HK-2 (cell line): Measurements from ENCODE around the gene F3.

Source experiments
- DNase-seq: peaks from one replicate; pipeline ENCODE4 v3.0.0-alpha.2; 2018; ENCODE audit not compliant: unreplicated experiment

The F3 gene

DNA sequence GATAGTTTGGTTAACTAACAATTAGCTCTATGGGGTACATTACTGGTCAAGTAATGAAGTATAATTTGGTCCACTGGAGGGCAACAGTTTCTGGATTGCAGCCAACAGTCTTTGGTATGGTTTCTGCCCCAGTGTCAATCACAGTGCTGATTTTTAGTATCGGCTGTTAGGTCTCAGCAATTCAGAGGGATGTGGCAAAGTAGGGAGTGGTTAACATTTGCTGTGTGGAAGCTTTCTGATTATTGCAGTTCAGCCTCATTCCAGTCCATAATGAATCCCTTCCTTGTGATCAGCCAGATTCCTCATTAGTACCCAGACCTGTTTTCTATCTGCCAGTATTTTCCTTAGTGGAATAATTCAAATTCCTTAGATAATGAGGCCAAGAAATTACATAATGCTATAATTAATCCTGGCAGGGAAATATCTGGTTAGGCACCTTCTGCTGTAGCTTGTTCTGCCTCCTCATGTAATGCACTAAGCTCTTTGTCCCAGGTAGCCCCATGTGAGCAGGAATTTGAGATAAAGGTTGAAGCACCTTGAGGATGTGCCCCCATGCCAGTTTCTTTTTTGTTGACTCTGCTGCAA is 14.0 kb downstream of the F3 start:
- peak; percentile 48 for DNase-seq

DNA sequence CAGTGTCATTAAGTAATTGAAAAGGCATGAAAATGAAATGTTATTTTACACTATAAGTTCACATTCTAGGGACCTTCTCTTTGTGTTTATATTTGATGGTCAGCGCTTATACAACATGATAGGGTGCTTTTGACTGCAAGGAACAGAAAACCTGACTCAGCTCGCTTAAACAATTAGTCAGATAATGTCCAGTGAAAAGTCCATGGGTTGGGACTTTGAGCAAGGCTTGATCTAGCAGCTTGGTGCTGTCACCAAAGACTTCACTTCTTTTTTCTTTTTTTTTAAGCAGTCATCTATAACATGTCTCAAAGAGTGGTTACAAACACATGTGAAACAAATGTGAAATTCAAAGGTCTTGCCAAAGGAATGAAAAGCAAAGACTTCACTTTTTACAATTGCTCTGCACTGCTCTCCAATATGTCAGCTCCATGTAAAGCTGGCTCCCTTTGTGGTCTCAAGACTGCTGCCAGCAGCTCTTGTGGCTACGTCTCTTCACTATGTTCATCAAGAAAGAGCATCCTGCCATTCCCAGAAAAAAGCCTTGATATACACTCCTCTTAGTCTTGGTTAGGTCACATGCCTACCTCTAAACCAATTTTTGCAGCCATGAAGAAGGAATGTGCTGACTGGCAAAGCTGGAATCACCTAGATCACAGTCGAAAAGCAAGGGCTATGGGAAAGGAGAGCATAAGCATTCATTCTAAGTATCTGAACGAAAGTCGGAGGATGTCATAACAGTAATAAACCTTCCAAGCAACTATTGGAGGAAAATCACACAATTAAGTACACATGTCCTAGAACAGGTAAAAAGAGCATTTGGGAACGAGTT is 15.2 kb downstream of the F3 start:
- no peak for DNase-seq

DNA sequence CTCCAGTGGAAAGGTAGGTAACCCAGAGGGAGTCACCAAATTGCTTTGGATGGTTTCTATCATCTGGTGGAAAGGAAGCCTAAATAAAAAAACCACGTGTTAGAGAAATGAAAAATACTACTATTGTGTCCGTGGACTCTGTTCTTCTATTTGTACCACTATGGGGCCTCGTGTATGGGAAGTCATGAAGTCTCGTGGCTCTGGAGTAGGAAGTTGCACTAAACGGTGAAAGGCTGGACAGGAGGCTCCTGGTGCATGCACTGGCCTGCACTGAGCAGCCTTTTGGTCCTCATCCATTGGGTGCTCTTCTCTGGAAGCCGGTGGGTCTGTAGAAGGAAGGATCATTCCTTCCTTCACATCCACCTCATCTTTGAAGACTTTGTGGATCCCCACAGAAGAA is 17.0 kb downstream of the F3 start:
- no peak for DNase-seq

DNA sequence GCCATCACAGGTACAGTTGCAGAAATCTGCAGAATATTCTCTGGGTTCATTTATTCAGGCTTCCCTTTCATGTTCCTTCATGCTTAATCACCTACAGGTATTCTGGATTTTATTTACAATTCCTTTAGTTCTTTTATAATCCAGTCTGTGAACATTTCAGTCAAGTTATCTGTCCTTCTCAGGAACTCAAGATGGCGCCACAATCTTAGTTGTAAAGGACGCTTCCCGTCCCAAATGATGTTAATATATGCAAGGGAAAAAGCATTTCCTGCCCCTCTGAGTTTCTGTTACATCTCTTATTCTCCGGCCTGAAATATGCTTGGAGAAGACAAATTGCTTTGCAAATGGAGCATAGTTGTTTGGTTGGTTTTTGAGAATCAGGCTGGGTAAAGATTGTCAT is 19.3 kb downstream of the F3 start:
- DNase-seq = no peak

DNA sequence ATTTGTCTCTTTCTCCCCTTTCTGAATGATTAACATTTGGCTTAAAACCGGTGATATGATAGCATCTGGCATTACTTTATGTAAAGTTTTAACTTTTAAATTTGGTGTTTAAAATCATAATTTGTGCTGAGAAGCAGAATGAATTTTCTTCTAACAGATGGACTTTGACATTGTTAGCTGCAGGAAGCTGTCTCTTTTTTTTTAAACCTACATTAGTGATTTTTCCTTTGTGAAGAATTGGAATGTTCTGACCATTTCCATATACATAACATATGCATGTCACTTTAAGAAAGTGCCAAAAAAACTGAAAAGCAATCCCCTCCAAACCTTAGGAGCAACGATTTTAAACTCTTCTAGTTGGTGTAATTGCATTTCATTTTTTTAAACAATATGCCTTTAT is 22.2 kb downstream of the F3 start:
- no peak for DNase-seq

DNA sequence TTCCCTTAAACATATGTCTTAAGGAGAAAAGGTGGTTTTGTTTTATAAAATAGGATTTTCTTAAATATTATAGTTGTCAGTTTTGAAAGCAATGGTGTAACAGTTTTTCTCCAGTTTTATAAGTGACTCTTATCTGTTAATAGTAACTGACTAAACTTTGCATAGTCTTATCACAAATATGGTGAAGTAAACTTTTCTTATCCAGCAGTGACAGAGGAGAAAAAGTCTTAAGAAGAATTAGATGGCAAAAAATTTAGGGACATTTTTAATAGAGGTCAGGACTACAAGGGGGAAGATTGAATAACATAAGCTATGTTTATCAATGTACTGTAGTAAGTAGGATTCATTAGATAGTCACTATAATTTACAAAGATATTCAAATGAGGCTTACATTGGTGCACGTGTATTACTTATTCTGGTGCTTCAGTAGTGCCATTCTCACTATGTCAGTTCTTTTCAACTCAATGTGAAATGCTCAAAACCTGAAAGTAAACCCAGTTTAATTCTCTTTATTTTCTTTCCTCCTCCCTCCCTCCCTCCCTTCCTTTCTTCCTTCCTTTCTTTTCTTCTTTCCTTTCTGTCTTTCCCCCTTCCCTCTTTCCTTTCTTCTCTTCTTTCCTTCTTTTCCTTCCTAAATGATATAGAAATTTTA is 26.1 kb downstream of the F3 start:
- DNase-seq = no peak

DNA sequence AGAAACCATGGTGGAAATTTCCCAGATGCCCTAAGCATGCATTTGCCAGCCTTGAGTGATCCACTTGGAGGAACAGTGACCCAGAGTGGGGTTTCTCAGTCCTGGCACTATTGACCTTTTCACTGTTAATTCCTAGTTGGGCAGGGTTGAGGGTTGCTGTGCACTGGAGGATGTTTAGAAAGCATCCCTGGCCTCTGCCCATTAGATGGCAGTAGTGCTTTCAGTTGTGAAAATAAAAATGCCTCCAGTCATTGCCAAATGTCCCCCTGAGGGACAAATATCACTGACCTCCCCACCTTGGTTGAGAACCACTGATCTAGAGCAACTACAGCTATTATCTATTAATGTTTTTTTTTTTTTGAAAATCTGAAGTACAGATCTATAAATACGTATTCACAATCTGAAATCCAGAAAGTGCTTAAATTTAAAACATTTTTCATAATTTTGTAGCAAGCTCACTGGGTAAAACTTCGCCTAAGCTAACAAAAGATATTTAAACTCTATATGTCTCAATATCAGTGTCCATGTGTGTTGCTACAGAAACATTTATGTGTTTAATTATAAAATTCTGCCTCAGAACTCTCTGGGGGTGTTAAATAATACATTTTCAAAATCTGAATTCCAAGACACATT is 27.3 kb downstream of the F3 start:
- DNase-seq = no peak

DNA sequence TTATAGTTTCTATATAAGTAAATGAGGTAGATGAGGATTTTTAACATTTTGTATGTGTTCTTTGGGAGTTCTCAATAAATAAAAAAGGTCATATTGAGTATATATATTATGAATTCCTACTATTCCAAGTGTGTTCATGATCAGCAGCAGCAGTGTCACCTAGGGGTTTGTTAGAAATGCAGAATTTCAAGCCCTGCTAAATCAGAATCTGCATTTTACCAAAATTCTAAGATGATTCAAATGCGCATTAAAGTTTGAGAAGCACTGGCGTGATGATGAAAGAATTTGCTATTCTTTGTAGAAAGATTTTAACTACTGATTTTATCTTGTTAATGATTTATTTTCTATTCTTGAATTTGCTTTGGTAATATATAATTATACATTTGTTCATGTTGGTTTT is 28.7 kb downstream of the F3 start:
- no peak for DNase-seq

DNA sequence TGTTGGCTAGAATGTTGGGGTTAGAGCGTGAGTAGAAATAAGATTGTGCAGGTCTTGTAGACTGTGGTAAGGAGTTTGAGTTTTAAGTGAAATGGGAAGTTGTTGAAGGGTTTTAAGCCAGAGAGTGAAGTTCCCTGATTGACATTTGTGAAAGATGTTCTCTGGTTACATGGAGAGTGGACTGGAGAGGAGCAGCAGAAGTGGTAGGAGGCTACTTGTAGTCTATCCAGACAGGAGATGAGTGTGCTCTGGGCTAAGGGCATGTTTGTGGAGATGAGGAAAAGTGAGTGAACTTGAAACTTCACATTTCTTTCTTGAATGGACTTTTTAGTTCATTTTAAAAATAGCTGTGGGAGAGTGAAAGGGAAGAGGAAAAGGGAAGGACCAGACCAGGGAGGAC is 37.0 kb downstream of the F3 start:
- no peak for DNase-seq

DNA sequence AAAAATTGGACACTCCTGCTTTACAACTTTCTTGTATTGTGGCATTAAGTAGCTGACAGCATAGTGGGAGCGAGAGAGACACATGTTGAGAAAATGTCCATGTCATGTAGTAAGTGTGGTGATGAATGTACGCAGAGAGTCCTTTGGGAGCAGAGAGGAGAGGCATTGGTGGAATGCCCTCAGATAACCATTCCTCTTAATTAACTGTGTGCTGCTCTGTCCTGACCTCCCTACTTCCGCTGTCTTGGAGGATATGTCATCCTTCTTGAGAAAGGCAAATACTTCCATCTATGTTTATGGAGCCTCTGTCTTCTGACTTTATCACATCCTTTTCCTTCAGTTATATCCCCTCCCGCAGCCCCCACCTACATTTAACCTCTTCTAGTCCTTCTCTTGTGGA is 38.4 kb downstream of the F3 start:
- no peak for DNase-seq

DNA sequence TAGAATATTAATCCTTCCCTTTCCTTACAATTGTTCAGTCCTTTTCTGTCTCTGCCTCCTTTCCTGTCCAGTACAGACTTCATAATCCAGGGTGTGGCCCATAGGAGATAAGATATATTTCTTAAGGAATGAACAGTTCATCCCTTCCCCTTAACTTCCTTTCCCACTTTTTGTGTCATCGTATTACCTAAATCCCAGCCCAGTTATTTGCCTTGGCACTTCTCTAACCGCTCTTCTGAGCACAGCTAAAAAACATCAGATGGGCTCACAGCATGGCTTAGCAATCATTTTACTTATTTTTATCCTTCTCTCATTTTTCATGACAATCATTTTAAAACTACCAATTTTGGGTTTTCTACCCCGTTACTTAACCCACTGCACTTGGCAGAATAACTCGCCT is 39.6 kb downstream of the F3 start:
- DNase-seq = no peak

DNA sequence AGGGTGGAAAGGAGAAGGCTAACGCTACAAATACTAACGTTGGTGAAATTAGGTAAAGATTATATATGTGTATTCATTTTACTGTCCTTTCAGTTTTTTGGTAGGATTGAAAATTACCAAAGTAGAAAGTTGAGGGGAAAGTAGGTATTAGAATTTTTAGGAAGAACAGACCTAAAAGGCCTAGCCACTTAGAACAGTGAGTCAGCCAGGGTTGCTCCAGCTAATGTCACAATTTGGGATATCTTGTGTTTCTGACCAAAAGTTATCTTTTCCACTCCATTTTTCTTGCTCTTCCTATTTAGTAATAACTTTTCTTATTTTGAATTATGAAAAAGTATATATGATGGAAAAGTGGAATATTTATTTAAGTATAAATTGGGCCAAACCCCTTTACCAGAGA is 40.1 kb downstream of the F3 start:
- no peak for DNase-seq

DNA sequence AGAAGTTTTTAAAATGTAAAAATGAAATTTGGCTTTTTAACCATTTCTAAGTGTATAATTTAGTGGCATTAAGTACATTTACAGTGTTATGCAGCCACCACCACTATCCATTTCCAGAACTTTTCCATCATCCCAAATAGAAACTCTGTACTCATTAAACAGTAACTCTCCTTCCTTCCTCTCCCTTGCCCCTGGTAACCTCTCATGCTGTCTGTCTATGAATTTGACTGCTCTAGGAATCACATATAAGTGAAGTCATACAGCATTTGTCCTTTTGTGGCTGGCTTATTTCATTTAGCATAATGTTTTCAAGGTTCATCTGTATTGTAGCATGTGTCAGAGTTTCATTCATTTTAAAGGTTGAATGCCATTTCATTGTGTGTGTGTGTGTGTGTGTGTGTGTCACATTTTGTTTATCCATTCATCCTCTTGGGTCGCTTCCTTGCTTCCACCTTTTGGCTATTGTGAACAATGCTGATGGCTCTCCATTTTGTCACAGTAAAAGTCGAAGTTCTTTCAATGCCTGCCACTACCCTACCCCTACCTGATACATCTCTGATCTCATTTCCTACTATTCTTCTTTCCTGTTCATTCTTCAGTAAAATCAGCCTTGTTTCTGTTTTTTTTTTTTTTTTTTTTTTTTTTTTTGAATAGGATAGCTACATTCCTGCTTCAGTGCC is 45.3 kb downstream of the F3 start:
- DNase-seq = no peak

DNA sequence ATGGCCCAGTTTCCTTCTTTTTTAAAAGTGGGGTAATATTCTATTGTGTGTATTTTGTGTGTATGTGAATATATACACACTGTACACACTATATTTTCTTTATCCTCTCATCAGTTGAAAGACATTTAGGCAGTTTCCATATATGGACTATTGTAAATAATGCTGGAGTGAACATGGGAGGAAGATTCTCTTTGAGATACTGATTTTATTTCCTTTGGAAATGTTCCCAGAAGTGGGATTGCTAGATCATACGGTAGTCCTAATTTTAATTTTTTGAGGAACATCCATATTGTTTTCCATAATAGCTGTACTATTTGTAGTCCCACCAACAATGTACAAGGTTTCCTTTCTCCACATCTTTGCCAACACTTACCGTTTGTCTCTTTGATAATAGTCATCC is 51.0 kb downstream of the F3 start:
- DNase-seq = no peak

DNA sequence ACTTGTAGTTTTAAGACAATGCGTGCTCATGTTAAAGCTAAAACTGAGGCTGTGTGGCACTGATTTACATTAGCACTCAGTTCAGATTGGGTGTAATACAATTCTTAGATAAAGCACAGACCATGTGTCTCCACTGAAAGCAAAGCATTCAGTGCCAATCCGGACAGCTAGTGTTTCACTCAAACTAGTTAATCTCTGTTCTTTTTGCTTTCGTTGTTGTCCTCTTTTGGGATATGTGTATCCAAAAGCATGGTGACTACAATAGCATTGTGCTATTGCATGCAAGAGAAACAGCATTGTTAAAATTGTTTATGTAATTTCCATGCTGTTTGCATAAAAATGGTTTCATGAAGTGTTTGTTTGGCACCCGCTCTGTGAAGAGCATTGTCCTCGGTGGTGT is 54.6 kb downstream of the F3 start:
- DNase-seq = no peak

DNA sequence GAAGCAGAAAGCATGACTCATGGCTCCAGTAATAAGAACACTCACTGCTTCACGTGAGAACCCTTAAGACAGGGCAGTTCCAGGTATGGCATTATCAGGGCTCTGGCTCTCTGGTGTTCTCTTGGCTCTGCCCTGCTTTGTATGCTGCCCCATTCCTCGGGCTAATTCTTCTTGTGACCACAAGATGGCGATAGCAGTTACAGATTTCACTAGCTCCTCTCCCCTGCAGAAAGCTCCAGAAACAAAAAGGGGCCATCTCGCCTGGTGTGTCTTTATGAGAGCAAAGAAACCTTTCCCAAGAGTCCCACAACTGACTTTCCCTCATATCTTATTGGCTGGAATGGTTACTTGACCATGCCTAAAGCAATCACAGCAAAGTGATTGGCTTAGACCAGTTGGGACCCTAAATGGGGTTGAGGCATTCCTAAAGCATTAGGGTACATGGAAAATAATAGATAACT is 60.1 kb downstream of the F3 start:
- peak; percentile 49 for DNase-seq

DNA sequence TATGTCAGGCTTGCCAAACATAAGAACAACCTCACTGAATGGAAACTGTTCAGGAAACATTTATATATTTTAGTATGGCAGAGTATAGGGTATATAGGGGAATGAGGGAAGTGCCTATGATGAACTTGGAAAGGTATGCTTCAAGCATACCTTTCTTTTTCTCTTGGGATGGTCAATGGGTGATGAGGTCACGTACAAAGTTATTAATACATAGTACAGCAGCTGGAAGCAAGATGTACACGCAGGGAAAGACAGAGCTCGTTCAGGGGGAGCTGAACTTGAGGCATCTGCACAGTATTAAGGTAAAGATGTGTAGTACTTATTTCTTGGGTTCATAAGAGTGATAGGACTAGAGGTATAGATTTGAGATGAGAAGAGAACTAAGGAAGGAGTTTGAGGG is 61.9 kb downstream of the F3 start:
- DNase-seq = no peak
